ENCODE measurements around the gene LRRC73.

Gene LRRC73

GRCh38 chr6:43481591-43482236, 28.4 kb downstream of the LRRC73 start:
- no peak for TF ChIP-seq CTCF (IDR thresholded peaks at IDR 0.05; ENCODE audit: extremely low read depth, insufficient read depth, missing control alignments)
- in situ Hi-C loops (cut with MboI; ENCODE audit: low pct_unique_long_range_greater_than_20kb, low sequenced_read_pairs, unreplicated experiment): no loop called here
- DNase-seq (ENCODE audit: low spot score): no peak

DNA sequence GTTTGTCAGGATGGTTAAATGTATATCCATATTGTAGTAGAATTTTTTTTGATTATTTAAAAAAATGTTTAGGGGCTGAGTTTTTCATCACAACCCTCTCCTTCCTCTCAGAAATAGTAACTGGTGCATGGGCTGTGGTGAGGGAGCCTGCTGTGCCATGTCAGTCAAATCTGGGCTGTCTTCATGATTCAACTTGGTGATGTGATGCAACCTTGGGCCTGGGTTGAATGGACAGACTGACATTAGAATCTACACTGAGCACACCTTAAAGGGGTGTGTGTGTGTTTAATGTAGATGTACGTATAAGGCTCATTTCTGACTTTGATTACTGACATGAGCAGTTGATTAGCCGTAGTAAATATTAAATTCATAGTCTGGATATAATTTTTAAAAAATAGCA, 29.1 kb downstream of the LRRC73 start:
- in situ Hi-C loops (cut with MboI; ENCODE audit: low pct_unique_long_range_greater_than_20kb, low sequenced_read_pairs, unreplicated experiment): no loop called here
- DNase-seq (ENCODE audit: low spot score): no peak
- TF ChIP-seq CTCF (IDR thresholded peaks at IDR 0.05; ENCODE audit: extremely low read depth, insufficient read depth, missing control alignments): no peak

- in situ Hi-C loops (cut with MboI; ENCODE audit: low pct_unique_long_range_greater_than_20kb, low sequenced_read_pairs, unreplicated experiment): no loop called here
- no peak for DNase-seq (ENCODE audit: low spot score)
- no peak for TF ChIP-seq CTCF (IDR thresholded peaks at IDR 0.05; ENCODE audit: extremely low read depth, insufficient read depth, missing control alignments)
Measured at GRCh38 chr6:43478008-43478372, 32.2 kb downstream of the LRRC73 start.

GRCh38 chr6:43477235-43478007, 32.7 kb downstream of the LRRC73 start, which contains the start of gene TJAP1:
TSS of gene TJAP1 (plus strand) at chr6:43477570. CDS start at chr6:43499002, 21,432 bp downstream.
- no peak for TF ChIP-seq CTCF (IDR thresholded peaks at IDR 0.05; ENCODE audit: extremely low read depth, insufficient read depth, missing control alignments)
- peak; percentile 93 for DNase-seq (ENCODE audit: low spot score)
- in situ Hi-C loops (cut with MboI; ENCODE audit: low pct_unique_long_range_greater_than_20kb, low sequenced_read_pairs, unreplicated experiment): no loop called here

DNA sequence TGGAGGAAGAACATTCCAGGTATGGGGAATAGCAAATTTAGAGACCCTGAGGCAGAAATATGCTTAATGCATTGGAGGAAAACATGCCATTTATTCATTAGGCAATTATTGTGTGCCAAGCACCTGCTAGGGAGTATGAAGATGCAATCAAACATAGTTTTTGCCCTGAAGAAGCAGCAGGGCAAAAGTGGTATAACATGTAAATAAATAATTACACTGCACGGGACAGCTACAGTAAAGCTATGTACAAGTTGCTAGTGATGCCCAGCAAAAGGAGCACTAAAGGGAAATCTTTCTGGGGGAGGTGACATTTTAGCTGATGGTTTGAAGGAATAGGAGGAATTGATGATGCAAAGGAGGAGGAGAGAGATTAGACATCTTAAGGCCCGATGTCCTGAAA, 33.4 kb downstream of the LRRC73 start:
- DNase-seq (ENCODE audit: low spot score): no peak
- in situ Hi-C loops (cut with MboI; ENCODE audit: low pct_unique_long_range_greater_than_20kb, low sequenced_read_pairs, unreplicated experiment): no loop called here
- TF ChIP-seq CTCF (IDR thresholded peaks at IDR 0.05; ENCODE audit: extremely low read depth, insufficient read depth, missing control alignments): no peak

DNA sequence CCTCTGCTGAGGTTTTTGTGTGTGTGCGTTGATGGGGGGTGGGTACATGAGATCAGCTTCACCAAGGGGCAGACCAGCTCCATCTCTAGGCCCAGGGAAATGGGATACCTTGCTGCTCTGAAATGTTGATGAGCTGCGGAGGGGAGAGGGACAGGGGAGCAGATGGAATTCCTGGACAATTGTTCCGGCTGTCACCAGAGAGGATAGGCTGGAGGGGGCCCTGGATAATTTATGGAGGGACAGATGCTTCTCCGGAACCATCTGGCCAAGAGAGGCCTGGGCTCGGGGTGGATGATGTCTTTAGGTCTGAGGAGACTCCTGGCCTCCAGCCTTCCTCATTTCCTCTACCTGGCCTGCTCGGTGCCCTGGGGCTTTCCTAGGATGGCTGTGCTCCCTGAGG, 34.6 kb downstream of the LRRC73 start:
- no peak for TF ChIP-seq CTCF (IDR thresholded peaks at IDR 0.05; ENCODE audit: extremely low read depth, insufficient read depth, missing control alignments)
- in situ Hi-C loops (cut with MboI; ENCODE audit: low pct_unique_long_range_greater_than_20kb, low sequenced_read_pairs, unreplicated experiment): no loop called here
- no peak for DNase-seq (ENCODE audit: low spot score)

Measured in GM13977 (cell line).